Stimulated activated naive B cell treated with anti-CD40 and anti-IgM and Interleukin-4, amounts not matched to agents 10 μg/mL and 1 μg/mL and 100 μg/mL, for 72 hours (primary cell): ENCODE measurements around the gene MRPL11.
A peak's percentile ranks its signal among the peaks of the same experiment; 100 is the strongest.
"Not testable (repeated sequence)": the region's sequence is repeated elsewhere in the genome, so short reads cannot be mapped to it uniquely, and the experiment has no call there.

ENCODE experiments used
- ATAC-seq, 2 donors: fragments of 150-1000 bp; cut with Tn5 transposase; replicated peaks; 2 replicates each; pipeline ENCODE4 v1.10.0; 2021; ENCODE audit warnings: moderate library complexity in 1 of 2
- DNase-seq: peaks from one replicate; pipeline ENCODE4 v3.0.0; 2021
- H3K27ac Mint-ChIP-seq: one replicate; pipeline ENCODE4 v1.8.0; 2022; ENCODE audit warnings: mild to moderate bottlenecking, mixed read lengths
- H3K27me3 Mint-ChIP-seq, 2 donors: one replicate each; pipeline ENCODE4 v1.8.0; 2022; ENCODE audit warnings: mixed read lengths in 2 of 2
- H3K36me3 Mint-ChIP-seq, 2 donors: one replicate each; pipeline ENCODE4 v1.8.0; 2022; ENCODE audit warnings: mixed read lengths in 2 of 2, mild to moderate bottlenecking in 1 of 2
- H3K4me1 Mint-ChIP-seq, 2 donors: one replicate each; pipeline ENCODE4 v1.8.0; 2022; ENCODE audit warnings: mixed read lengths in 2 of 2, mild to moderate bottlenecking in 1 of 2
- H3K4me3 Mint-ChIP-seq, 2 donors: one replicate each; pipeline ENCODE4 v1.8.0; 2022; ENCODE audit warnings: mild to moderate bottlenecking in 2 of 2, mixed read lengths in 2 of 2, moderate library complexity in 1 of 2
- H3K9me3 Mint-ChIP-seq, 2 donors: one replicate each; pipeline ENCODE4 v1.8.0; 2022; ENCODE audit warnings: mixed read lengths in 2 of 2, mild to moderate bottlenecking in 1 of 2

MRPL11 gene

DNA sequence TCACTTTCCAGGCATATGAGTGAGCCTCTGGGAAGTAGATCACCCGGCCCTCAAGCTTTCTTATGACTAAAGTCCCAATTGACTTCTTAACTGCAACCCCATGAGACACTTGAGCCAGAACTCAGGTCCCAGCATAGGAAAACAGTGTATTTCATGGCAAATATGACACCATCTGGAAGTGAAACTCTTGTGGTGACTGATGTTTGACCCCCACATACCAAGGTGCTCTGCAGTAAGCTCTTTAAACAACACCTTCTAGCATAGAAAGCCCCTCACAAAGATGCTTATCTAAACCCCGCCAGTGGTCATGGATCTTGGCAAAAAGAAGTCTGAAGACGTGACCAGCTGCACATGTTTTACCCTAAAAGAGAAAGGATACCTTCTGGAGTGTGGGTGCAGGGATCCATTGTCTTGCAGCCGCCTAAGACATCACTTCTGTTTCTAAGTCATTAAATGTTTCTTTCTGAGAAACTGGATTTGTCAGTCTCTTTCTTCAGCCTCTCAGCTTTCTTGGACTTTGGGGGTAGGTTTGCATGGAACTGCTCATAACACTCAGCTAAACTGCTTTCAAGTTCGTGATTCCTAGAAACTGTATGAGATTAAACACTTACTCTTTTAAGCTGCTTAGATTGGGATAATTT lies 20.6 kb upstream of the MRPL11 start:
- ATAC-seq: peak; percentile 83 to 87
- peak overlapping the region; percentile 82 for H3K27ac Mint-ChIP-seq
- H3K27me3 Mint-ChIP-seq: no peaks in the 10 kb centered on the region

DNA sequence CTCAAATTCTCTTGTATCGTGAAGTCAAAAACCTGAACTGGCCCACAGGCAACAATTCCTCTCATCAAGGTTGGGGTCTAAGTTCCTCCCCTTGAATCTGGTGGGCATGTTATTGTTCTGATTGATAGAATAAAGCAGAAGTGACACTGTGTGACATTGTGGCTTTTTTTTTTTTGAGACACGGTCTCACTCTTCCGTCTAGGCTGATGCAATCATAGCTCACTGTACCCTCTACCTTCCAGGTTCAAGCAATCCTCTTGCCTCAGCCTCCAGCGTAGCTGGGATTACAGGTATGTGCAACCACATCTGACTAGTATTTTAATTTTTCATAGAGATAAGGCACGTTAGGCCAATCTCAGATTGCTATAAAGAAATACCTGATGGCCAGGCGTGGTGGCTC lies 19.2 kb upstream of the MRPL11 start:
- Mint-ChIP-seq H3K4me3 (peak overlapping the region; percentile 30 to 44), H3K9me3 (peaks cover 0 to 3% of the 10 kb centered on the region in 2 donors), H3K36me3 (peaks cover 0 to 2% of the 10 kb centered on the region in 2 donors), H3K27me3 (no peaks in the 10 kb centered on the region), H3K4me1 (peaks cover 33 to 60% of the 10 kb centered on the region in 2 donors), H3K27ac (peak overlapping the region; percentile 82)
- ATAC-seq (peak; percentile 75 to 83), DNase-seq (no peak)

More for the DNA sequence above, 20.6 kb upstream of the MRPL11 start:
- DNase-seq: peak; percentile 36
- Mint-ChIP-seq H3K9me3 (peaks cover 0 to 6% of the 10 kb centered on the region in 2 donors), H3K4me1 (peaks cover 30 to 61% of the 10 kb centered on the region in 2 donors), H3K36me3 (peaks cover 0 to 2% of the 10 kb centered on the region in 2 donors), H3K4me3 (peak overlapping the region in 1 of 2 donors; percentile 44)

DNA sequence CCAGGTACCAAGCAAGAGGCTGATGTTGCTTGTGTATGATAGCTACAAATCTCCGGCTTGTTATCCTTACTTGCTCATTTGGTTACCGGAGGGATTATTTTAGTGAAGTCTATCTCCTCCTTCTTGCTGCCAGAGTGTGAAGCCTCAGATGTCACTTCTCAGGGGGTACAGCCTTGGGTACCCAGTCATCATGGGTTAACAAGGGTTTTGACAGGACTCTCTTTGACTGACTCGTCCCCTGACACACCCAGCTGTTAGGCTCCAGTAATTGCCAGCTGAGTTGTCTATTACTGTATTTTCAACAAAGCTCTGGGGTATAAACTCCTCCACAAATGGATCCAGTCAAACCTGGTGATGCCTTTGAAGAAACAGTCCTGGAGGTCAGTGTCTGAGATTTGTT lies 16.2 kb upstream of the MRPL11 start:
- ATAC-seq (no peak), DNase-seq (no peak)
- Mint-ChIP-seq H3K4me1 (peaks cover 31 to 54% of the 10 kb centered on the region in 2 donors), H3K27ac (no peak overlapping the region), H3K27me3 (no peaks in the 10 kb centered on the region), H3K36me3 (no peaks in the 10 kb centered on the region), H3K9me3 (no peaks in the 10 kb centered on the region), H3K4me3 (no peak overlapping the region)

DNA sequence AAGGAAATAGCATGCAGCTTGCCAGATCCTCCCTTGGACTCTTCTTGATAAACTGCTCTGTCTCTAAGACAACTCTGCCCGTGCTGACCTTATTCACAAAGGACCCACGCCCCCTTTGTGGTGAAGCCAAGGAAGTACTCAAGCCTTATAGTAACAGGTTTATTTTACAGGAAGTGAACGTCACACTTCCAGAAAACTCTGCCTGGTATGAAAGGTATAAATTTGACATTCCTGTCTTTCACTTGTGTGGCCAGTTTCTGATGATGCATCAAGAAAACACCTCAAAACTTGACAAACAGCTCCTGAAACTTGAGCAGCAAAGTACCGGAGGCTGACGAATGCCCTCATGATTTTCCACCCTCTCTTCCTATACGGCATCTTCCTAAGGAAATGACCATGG lies 15.6 kb upstream of the MRPL11 start:
- no peak overlapping the region for H3K4me3 Mint-ChIP-seq
- H3K27me3 Mint-ChIP-seq: no peaks in the 10 kb centered on the region
- H3K27ac Mint-ChIP-seq: no peak overlapping the region
- H3K36me3 Mint-ChIP-seq: no peaks in the 10 kb centered on the region
- DNase-seq (no peak), ATAC-seq (no peak)
- peaks cover 26 to 48% of the 10 kb centered on the region in 2 donors for H3K4me1 Mint-ChIP-seq
- H3K9me3 Mint-ChIP-seq: no peaks in the 10 kb centered on the region

DNA sequence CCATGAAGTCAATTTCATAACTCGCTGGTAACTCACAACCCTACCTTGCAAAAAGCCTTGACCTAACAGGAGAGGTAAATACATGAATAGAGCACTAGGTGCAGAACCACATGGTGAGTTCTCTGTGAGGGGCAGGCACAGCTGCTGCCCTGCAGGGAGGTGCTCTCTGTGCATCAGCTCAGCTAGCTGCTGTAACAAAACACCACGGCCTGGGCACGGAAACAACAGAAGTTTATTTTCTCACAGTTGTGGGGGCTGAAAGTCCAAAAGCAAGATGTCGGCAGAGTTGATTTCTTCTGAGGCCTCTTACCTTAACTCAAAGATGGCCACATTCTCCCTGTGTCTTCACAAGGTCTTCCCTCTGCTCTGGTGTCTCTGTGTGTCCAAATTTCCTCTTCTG lies 13.0 kb upstream of the MRPL11 start:
- Mint-ChIP-seq H3K4me1 (peaks cover 11 to 32% of the 10 kb centered on the region in 2 donors), H3K4me3 (no peak overlapping the region), H3K27ac (no peak overlapping the region), H3K9me3 (no peaks in the 10 kb centered on the region), H3K36me3 (no peaks in the 10 kb centered on the region), H3K27me3 (no peaks in the 10 kb centered on the region)
- DNase-seq: no peak
- no peak for ATAC-seq

DNA sequence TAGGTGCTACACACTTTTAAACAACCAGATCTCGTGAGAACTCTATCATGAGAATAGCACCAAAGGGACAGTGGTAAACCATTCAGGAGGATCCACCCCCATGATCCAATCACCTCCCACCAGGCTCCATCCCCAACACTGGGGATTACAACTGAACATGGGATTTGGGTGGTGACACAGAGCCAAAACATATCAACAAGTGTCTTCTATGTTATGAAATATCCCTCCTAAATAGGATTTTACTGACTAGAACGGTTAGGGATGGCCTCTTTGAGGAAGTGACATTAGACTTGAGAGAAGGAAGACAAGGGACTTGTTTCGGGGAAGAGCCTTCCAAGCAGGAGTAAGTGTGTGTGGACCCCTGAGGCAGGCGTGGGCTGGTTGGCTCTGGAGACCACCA lies 11.9 kb upstream of the MRPL11 start:
- H3K36me3 Mint-ChIP-seq: no peaks in the 10 kb centered on the region
- H3K4me1 Mint-ChIP-seq: peaks cover 8 to 23% of the 10 kb centered on the region in 2 donors
- DNase-seq: no peak
- H3K9me3 Mint-ChIP-seq: no peaks in the 10 kb centered on the region
- H3K27me3 Mint-ChIP-seq: no peaks in the 10 kb centered on the region
- no peak overlapping the region for H3K4me3 Mint-ChIP-seq
- H3K27ac Mint-ChIP-seq: no peak overlapping the region
- no peak for ATAC-seq

DNA sequence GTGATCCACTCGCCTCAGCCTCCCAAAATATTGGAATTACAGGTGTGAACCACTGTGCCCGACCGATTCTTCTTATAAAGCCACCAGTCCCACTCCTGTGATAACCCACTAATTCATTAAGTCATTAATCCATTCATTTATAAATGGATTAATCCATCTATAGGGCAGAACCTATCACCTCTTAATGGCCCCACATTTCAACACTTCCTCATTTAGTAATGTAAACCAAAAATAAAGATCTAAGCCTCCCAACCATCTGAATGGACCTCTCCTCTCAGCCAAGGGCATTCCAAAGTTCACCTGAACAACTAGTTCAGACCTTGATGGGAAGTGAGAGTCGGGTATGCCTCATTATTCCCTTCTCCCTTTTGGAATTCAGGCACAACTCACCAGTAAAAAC lies 9.9 kb upstream of the MRPL11 start:
- H3K4me1 Mint-ChIP-seq: peaks cover 0 to 6% of the 10 kb centered on the region in 2 donors
- no peak overlapping the region for H3K27ac Mint-ChIP-seq
- peaks cover 0 to 4% of the 10 kb centered on the region in 2 donors for H3K9me3 Mint-ChIP-seq
- H3K27me3 Mint-ChIP-seq: no peaks in the 10 kb centered on the region
- ATAC-seq (no peak), DNase-seq (no peak)
- H3K4me3 Mint-ChIP-seq: no peak overlapping the region
- peaks cover 0 to 1% of the 10 kb centered on the region in 2 donors for H3K36me3 Mint-ChIP-seq

DNA sequence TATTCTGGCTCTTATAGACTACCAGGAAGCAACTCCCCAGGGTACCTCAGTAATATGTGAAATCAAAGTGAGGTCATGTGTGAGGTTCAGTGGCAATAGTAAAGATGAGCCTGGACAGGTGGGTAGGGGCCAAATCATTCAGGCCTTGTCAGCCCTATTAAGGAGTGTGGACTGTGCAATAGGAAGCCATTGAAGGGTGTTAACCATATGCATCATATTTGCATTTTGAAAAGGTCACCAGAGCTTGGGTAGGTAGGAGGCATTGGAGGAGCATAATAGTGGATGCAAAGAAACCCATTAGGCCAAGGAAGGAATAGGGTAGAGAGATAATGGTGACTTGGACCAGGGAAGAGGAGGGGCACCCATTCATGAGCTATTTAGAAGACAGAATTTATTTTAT lies 8.4 kb upstream of the MRPL11 start:
- no peak overlapping the region for H3K4me3 Mint-ChIP-seq
- ATAC-seq (peak; percentile 27 to 31), DNase-seq (no peak)
- peaks cover 7 to 8% of the 10 kb centered on the region in 2 donors for H3K9me3 Mint-ChIP-seq
- no peaks in the 10 kb centered on the region for H3K27me3 Mint-ChIP-seq
- no peak overlapping the region for H3K27ac Mint-ChIP-seq
- peaks cover 0 to 6% of the 10 kb centered on the region in 2 donors for H3K4me1 Mint-ChIP-seq
- peaks cover 4% of the 10 kb centered on the region in 2 donors for H3K36me3 Mint-ChIP-seq

DNA sequence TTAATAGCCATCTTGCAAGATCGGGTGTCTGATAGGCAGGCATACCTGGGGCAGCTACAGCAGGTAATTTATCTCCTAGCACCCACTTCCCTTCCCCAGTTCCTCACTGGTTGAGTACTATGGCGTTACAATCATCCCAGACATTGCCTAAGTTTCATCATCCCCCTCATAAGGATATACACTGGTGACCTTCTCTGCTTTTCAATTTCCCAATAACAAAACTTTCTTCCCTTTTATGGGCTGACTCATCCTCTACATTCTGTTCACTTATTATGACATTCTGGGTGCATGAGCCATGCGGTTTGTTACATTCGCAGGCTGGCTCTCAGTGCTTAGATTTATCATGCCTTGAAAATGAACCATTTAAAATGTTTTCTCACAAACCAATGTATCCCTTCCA lies 5.0 kb upstream of the MRPL11 start:
- no peak overlapping the region for H3K27ac Mint-ChIP-seq
- no peak for DNase-seq
- peaks cover 4% of the 10 kb centered on the region in 2 donors for H3K36me3 Mint-ChIP-seq
- H3K4me1 Mint-ChIP-seq: peaks cover 4 to 12% of the 10 kb centered on the region in 2 donors
- H3K4me3 Mint-ChIP-seq: no peak overlapping the region
- H3K9me3 Mint-ChIP-seq: peaks cover 7 to 8% of the 10 kb centered on the region in 2 donors
- H3K27me3 Mint-ChIP-seq: no peaks in the 10 kb centered on the region
- no peak for ATAC-seq

DNA sequence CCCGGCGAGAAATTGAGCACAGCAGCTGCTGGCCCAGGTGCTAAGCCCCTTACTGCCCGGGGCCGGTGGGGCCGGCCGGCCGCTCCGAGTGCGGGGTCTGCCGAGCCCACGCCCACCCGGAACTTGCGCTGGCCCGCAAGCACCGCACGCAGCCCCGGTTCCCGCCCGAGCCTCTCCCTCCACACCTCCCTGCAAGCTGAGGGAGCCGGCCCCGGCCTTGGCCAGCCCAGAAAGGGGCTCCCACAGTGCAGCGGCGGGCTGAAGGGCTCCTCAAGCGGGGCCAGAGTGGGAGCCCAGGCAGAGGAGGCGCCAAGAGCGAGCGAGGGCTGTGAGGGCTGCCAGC lies 2.3 kb upstream of the MRPL11 start:
- not testable (repeated sequence) for H3K27me3 Mint-ChIP-seq, H3K27ac Mint-ChIP-seq

DNA sequence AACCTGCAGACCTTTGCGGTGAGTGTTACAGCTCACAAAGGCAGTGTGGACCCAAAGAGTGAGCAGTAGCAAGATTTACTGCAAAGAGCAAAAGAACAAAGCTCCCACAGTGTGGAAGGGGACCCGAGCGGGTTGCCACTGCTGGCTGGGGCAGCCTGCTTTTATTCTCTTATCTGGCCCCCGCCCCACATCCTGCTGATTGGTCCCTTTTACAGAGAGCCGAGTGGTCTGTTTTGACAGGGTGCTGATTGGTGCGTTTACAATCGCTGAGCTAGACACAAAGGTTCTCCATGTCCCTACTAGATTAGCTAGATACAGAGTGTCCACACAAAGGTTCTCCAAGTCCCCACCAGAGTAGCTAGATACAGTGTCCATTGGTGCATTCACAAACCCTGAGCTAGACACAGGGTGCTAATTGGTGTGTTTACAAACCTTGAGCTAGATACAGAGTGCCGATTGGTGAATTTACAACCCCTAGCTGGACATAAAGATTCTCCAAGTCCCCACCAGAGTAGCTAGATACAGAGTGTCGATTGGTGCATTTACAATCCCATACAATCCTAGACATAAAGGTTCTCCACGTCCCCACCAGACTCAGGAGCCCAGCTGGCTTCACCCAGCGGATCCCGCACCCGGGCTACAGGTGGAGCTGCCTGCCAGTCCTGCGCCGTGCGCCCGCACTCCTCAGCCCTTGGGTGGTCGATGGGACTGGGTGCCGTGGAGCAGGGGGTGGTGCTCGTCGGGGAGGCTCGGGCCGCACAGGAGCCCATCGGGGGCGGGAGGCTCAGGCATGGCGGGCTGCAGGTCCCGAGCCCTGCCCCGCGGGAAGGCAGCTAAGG lies 1.7 kb upstream of the MRPL11 start:
- not testable (repeated sequence) for H3K27me3 Mint-ChIP-seq, DNase-seq, H3K4me3 Mint-ChIP-seq, H3K9me3 Mint-ChIP-seq, H3K27ac Mint-ChIP-seq, ATAC-seq
- Mint-ChIP-seq H3K4me1 (peaks cover 11 to 17% of the 10 kb centered on the region in 2 donors), H3K36me3 (peaks cover 17 to 26% of the 10 kb centered on the region in 2 donors)

More for the DNA sequence above, 2.3 kb upstream of the MRPL11 start:
- DNase-seq, H3K4me3 Mint-ChIP-seq, H3K9me3 Mint-ChIP-seq, ATAC-seq: not testable (repeated sequence)
- Mint-ChIP-seq H3K4me1 (peaks cover 11 to 17% of the 10 kb centered on the region in 2 donors), H3K36me3 (peaks cover 17 to 25% of the 10 kb centered on the region in 2 donors)

DNA sequence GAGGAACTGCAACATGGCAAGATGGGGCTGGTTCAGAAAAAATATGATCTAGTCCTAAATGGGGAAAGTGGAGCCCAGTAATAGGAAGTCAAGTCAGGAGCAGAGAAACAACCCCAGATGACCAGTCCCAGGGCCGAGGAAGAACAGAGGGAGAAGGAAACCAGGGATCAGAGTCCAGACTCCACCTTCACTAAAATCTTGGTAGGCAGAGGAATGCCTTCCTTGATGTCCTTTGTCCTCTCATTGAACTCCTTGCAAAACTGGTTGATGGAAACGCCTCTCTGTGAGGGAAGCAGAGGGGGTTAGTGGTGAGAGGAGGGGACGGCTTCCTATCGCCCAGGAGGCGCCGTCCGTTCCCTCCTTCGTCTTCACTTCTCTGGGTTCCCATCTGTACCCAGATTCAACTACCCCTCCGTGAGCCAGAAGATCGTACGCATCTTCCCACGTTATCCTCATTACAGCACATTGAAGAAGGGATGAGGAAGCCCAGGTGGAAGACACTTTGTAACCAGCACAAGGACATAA lies 607 bp downstream of the MRPL11 start:
- Mint-ChIP-seq H3K9me3 (peaks cover 0 to 3% of the 10 kb centered on the region in 2 donors), H3K4me3 (peak overlapping the region; percentile 82 to 89), H3K27me3 (no peaks in the 10 kb centered on the region), H3K4me1 (peaks cover 11 to 18% of the 10 kb centered on the region in 2 donors), H3K36me3 (peaks cover 22 to 33% of the 10 kb centered on the region in 2 donors), H3K27ac (peak overlapping the region; percentile 96)
- ATAC-seq (no peak), DNase-seq (no peak)

DNA sequence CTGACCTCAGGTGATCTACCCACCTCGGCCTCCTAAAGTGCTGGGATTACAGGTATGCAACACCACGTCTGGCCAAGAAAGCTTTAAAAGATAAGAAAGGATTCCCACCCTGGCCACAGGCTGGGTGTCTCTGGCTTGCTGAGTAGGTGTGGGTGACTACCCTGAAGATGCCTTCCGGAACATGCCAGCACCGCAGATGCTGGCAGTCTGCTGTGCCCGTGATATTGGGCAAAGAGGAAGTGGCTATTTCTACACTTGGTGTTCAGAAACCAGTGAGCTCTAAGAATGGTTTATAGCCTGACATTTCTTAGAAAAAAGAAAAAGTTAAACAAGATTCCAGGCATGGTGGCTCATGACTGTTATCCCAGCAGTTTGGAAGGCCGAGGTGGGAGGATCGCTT lies 6.1 kb downstream of the MRPL11 start:
- Mint-ChIP-seq H3K27ac (no peak overlapping the region), H3K36me3 (peaks cover 40 to 58% of the 10 kb centered on the region in 2 donors)

DNA sequence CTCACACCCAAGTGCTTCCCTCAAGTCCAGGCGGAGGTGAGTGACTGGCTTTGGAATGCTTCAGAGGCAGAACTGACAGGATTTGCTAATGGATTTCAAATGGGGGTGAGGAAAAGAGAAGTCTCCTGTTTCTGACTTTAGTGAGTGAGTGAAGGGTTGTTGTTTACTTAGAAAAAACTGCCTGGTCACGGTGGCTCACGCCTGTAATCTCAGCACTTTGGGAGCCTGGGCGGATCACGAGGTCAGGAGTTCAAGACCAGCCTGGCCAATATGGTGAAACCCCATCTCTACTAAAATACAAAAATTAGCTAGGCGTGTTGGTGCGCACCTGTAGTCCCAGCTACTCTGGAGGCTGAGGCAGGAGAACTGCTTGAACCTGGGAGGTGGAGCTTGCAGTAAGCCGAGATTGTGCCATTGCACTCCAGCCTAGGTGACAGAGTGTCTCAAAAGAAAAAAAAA lies 6.7 kb downstream of the MRPL11 start:
- not testable (repeated sequence) for ATAC-seq, H3K27me3 Mint-ChIP-seq, H3K4me1 Mint-ChIP-seq, H3K4me3 Mint-ChIP-seq, H3K27ac Mint-ChIP-seq, H3K9me3 Mint-ChIP-seq, DNase-seq
- peaks cover 38 to 53% of the 10 kb centered on the region in 2 donors for H3K36me3 Mint-ChIP-seq

More for the DNA sequence above, 6.1 kb downstream of the MRPL11 start:
- DNase-seq (no peak), ATAC-seq (no peak)
- Mint-ChIP-seq H3K4me1 (peaks cover 4 to 9% of the 10 kb centered on the region in 2 donors), H3K9me3 (no peaks in the 10 kb centered on the region), H3K4me3 (no peak overlapping the region), H3K27me3 (no peaks in the 10 kb centered on the region)
